ENCODE measurements around the gene AMOTL2. TPM values are rescaled to one million over a fixed set of nuclear protein-coding genes. Genes with fewer than 3 reads are reported as not detected.

The AMOTL2 gene
- total and polyA plus RNA-seq, 2 donors (not counting 1 experiment from before 2014, with no cell fraction given) = not detected

- no peaks in the 10 kb centered on the region for H3K9me3 ChIP-seq (ENCODE audit: control extremely low read depth in 1 of 3, control insufficient read depth in 2 of 3, insufficient read depth in 1 of 3, low read length in 2 of 3)
- Mint-ChIP-seq H3K27me3 (peaks cover 3% of the 10 kb centered on the region), H3K4me3 (no peak overlapping the region), H3K9me3 (ENCODE audit: insufficient read depth) (no peaks in the 10 kb centered on the region), H3K4me1 (no peaks in the 10 kb centered on the region), H3K27ac (no peak overlapping the region)
- no peak overlapping the region for H3K27ac ChIP-seq (ENCODE audit: low read length in 2 of 2)
- no peaks in the 10 kb centered on the region for H3K79me2 ChIP-seq (ENCODE audit: control insufficient read depth, insufficient read depth, low read length)
- no peak overlapping the region for H3K4me2 ChIP-seq (replicated peaks; ENCODE audit: low read depth, low read length, poor library complexity, severe bottlenecking)
- DNase-seq (no peak), ATAC-seq (ENCODE audit: low read depth) (no peak)
- no peak overlapping the region for H2AFZ ChIP-seq (ENCODE audit: insufficient read depth, low read depth, low read length, poor library complexity, severe bottlenecking)
- H3K36me3 ChIP-seq (replicated peaks in 1 of 2; ENCODE audit: control extremely low read depth in 1 of 2, control insufficient read depth in 1 of 2, extremely low read depth in 1 of 2, insufficient read depth in 2 of 2, low read length in 1 of 2) = no peaks in the 10 kb centered on the region
- WGBS (ENCODE audit: insufficient coverage) = 94% methylated on average over 8 of the region's 8 CpGs
- ChIA-PET POLR2A (no interaction called here), CTCF (interaction anchor here (0.6 kb wide), 1 partner anchor 35 kb away, joined by 3 read pairs; no protein-coding TSS in a partner anchor)
- H3K4me1 ChIP-seq (ENCODE audit: control insufficient read depth in 2 of 2, insufficient read depth in 2 of 2, low read length in 2 of 2) = no peaks in the 10 kb centered on the region
- TF ChIP-seq CTCF (IDR thresholded peaks at IDR 0.05) (no peak), EZH2 (IDR thresholded peaks at IDR 0.05; ENCODE audit: borderline replicate concordance, insufficient read depth, low read depth, low read length, poor library complexity, severe bottlenecking) (no peak)
- H3K4me3 ChIP-seq (ENCODE audit: control extremely low read depth in 1 of 5, extremely low read depth in 1 of 5, insufficient read depth in 1 of 5, low read depth in 2 of 5, low read length in 4 of 5) = no peak overlapping the region
- intact Hi-C loops (cut with micrococcal nuclease) = no loop called here
- H3K9ac ChIP-seq (ENCODE audit: low read length) = no peak overlapping the region
- H4K20me1 ChIP-seq (ENCODE audit: control insufficient read depth, insufficient read depth, low read length, poor library complexity, severe bottlenecking) = no peaks in the 10 kb centered on the region
- H3K27me3 ChIP-seq (replicated peaks in 1 of 4; ENCODE audit: control extremely low read depth in 1 of 4, control insufficient read depth in 3 of 4, insufficient read depth in 4 of 4, low read length in 3 of 4) = no peaks in the 10 kb centered on the region
These were observed 37.2 kb downstream of the AMOTL2 start for GRCh38 chr3:134337071-134337482.

GRCh38 chr3:134336587-134336986 is 37.7 kb downstream of the AMOTL2 start:
- intact Hi-C loops (cut with micrococcal nuclease) = no loop called here
- ATAC-seq (ENCODE audit: low read depth) = no peak
- H3K9me3 ChIP-seq (ENCODE audit: control extremely low read depth in 1 of 3, control insufficient read depth in 2 of 3, insufficient read depth in 1 of 3, low read length in 2 of 3) = no peaks in the 10 kb centered on the region
- H3K4me2 ChIP-seq (replicated peaks; ENCODE audit: low read depth, low read length, poor library complexity, severe bottlenecking) = no peak overlapping the region
- H3K27me3 ChIP-seq (replicated peaks in 1 of 4; ENCODE audit: control extremely low read depth in 1 of 4, control insufficient read depth in 3 of 4, insufficient read depth in 4 of 4, low read length in 3 of 4) = no peaks in the 10 kb centered on the region
- H4K20me1 ChIP-seq (ENCODE audit: control insufficient read depth, insufficient read depth, low read length, poor library complexity, severe bottlenecking) = no peaks in the 10 kb centered on the region
- H3K4me3 ChIP-seq (ENCODE audit: control extremely low read depth in 1 of 5, extremely low read depth in 1 of 5, insufficient read depth in 1 of 5, low read depth in 2 of 5, low read length in 4 of 5) = no peak overlapping the region
- H3K4me1 Mint-ChIP-seq = no peaks in the 10 kb centered on the region
- H3K27me3 Mint-ChIP-seq = peaks cover 3% of the 10 kb centered on the region
- no peaks in the 10 kb centered on the region for H3K9me3 Mint-ChIP-seq (ENCODE audit: insufficient read depth)
- ChIA-PET CTCF (interaction anchor here (0.6 kb wide), 1 partner anchor 35 kb away, joined by 3 read pairs; no protein-coding TSS in a partner anchor), POLR2A (no interaction called here)
- H2AFZ ChIP-seq (ENCODE audit: insufficient read depth, low read depth, low read length, poor library complexity, severe bottlenecking) = no peak overlapping the region
- no peak for DNase-seq
- H3K27ac ChIP-seq (ENCODE audit: low read length in 2 of 2) = no peak overlapping the region
- no peak for TF ChIP-seq CTCF (IDR thresholded peaks at IDR 0.05)
- no peak for TF ChIP-seq EZH2 (IDR thresholded peaks at IDR 0.05; ENCODE audit: borderline replicate concordance, insufficient read depth, low read depth, low read length, poor library complexity, severe bottlenecking)
- no peaks in the 10 kb centered on the region for H3K36me3 ChIP-seq (replicated peaks in 1 of 2; ENCODE audit: control extremely low read depth in 1 of 2, control insufficient read depth in 1 of 2, extremely low read depth in 1 of 2, insufficient read depth in 2 of 2, low read length in 1 of 2)
- no peaks in the 10 kb centered on the region for H3K79me2 ChIP-seq (ENCODE audit: control insufficient read depth, insufficient read depth, low read length)
- no peak overlapping the region for H3K27ac Mint-ChIP-seq
- no peak overlapping the region for H3K4me3 Mint-ChIP-seq
- H3K4me1 ChIP-seq (ENCODE audit: control insufficient read depth in 2 of 2, insufficient read depth in 2 of 2, low read length in 2 of 2) = no peaks in the 10 kb centered on the region
- no peak overlapping the region for H3K9ac ChIP-seq (ENCODE audit: low read length)
- 81% methylated on average over 6 of the region's 6 CpGs for WGBS (ENCODE audit: insufficient coverage)
